Suprapubic skin (tissue), 4 donors: ENCODE data around the gene DDX52.

Experiments
- POLR2A ChIP-seq, 2 donors: fragments of 450-650 bp; IDR thresholded peaks; one replicate each; pipeline ENCODE4 v1.6.1; 2017; ENCODE audit warnings: antibody characterized with exemption in 2 of 2, mild to moderate bottlenecking in 2 of 2, moderate library complexity in 2 of 2
- POLR2AphosphoS5 ChIP-seq, 3 donors: sonication (generic); formaldehyde crosslinking; IDR thresholded peaks; one replicate each; pipeline ENCODE4 v1.6.1; 2017; ENCODE audit warnings: antibody characterized with exemption in 3 of 3
- TF ChIP-seq, protein P1 (sequence below), 2 donors: fragments of 200-600 bp in 1 of 2; fragments of 450-650 bp in 1 of 2; sonication (generic) in 1 of 2; IDR thresholded peaks; one replicate each; pipeline ENCODE4 v1.5.1; 2016 to 2019; ENCODE audit warnings: antibody characterized with exemption in 2 of 2, mild to moderate bottlenecking in 1 of 2, moderate library complexity in 1 of 2

DNA sequence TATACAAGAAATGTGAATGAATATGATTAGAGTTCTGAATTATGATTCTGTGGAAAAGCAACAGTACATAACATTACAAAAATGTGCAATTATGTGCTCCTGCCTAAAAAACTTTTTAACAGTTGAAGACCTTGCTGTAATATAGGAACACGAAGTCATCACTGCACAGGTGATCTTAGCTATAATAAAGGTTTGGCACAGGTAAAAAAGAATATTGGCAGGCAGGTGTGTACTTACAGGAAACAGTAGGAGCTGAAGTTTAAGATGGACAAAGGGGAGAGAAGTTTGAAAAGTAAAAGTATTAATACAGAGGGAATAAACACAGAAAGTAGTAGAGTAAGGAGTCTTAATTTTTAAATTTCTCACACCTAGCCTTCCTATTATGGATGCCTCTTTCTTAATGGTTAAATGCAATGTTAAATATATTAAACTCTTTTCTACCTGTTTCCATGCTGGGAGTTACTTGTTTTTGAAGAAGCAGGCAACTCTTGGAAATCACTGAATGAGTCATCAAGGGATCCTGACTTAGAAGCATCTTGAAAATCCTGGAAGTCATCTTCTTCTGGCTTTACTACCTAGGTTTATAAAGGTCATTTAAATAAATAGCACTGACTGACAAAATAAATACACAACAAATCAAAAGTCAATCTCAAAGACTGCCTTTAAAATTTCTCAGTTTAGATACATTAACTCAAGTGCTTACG lies 74.7 kb downstream of the DDX52 start:
- TF ChIP-seq, protein P1, sequence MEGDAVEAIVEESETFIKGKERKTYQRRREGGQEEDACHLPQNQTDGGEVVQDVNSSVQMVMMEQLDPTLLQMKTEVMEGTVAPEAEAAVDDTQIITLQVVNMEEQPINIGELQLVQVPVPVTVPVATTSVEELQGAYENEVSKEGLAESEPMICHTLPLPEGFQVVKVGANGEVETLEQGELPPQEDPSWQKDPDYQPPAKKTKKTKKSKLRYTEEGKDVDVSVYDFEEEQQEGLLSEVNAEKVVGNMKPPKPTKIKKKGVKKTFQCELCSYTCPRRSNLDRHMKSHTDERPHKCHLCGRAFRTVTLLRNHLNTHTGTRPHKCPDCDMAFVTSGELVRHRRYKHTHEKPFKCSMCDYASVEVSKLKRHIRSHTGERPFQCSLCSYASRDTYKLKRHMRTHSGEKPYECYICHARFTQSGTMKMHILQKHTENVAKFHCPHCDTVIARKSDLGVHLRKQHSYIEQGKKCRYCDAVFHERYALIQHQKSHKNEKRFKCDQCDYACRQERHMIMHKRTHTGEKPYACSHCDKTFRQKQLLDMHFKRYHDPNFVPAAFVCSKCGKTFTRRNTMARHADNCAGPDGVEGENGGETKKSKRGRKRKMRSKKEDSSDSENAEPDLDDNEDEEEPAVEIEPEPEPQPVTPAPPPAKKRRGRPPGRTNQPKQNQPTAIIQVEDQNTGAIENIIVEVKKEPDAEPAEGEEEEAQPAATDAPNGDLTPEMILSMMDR (IDR thresholded peaks at IDR 0.05): no peak
- TF ChIP-seq POLR2AphosphoS5 (IDR thresholded peaks at IDR 0.05) (no peak), POLR2A (IDR thresholded peaks at IDR 0.05) (no peak)
